Measurements from ENCODE around the gene CNIH2. TPM values are rescaled to one million over a fixed set of nuclear protein-coding genes. Genes with fewer than 3 reads are reported as not detected.

CNIH2 gene
- total and polyA plus RNA-seq, 2 experiments from 2014 or later, result 2.1 to 8.9 TPM

GRCh38 chr11:66285250-66285947, 7.4 kb downstream of the CNIH2 start:
- H3K36me3 ChIP-seq, result no peaks in the 10 kb centered on the region
- H3K27ac ChIP-seq, result no peak overlapping the region
- DNase-seq (ENCODE audit: low read depth in 1 of 2, low spot score in 1 of 2), result no peak
- H3K4me1 ChIP-seq (ENCODE audit: low read depth), result peaks cover 4% of the 10 kb centered on the region
- no peak overlapping the region for H3K4me3 ChIP-seq
- TF ChIP-seq CTCF (IDR thresholded peaks at IDR 0.05; ENCODE audit: low read depth, low read length), result no peak
- no peaks in the 10 kb centered on the region for H3K9me3 ChIP-seq (ENCODE audit: low read depth)
- H3K27me3 ChIP-seq, result no peaks in the 10 kb centered on the region

- no peak for TF ChIP-seq CTCF (IDR thresholded peaks at IDR 0.05; ENCODE audit: low read depth, low read length)
- Histone ChIP-seq H3K4me1 (ENCODE audit: low read depth) (peaks cover 4% of the 10 kb centered on the region), H3K9me3 (ENCODE audit: low read depth) (no peaks in the 10 kb centered on the region), H3K27me3 (peaks cover 12% of the 10 kb centered on the region), H3K36me3 (no peaks in the 10 kb centered on the region), H3K4me3 (no peak overlapping the region), H3K27ac (no peak overlapping the region)
- DNase-seq (ENCODE audit: low read depth in 1 of 2, low spot score in 1 of 2), result no peak
Observed at GRCh38 chr11:66286699-66287098, 8.7 kb downstream of the CNIH2 start.

GRCh38 chr11:66287211-66287888, 9.4 kb downstream of the CNIH2 start:
- no peak for DNase-seq (ENCODE audit: low read depth in 1 of 2, low spot score in 1 of 2)
- no peaks in the 10 kb centered on the region for H3K9me3 ChIP-seq (ENCODE audit: low read depth)
- H3K4me3 ChIP-seq, result no peak overlapping the region
- H3K4me1 ChIP-seq (ENCODE audit: low read depth), result peaks cover 4% of the 10 kb centered on the region
- peaks cover 19% of the 10 kb centered on the region for H3K27me3 ChIP-seq
- H3K27ac ChIP-seq, result no peak overlapping the region
- no peaks in the 10 kb centered on the region for H3K36me3 ChIP-seq
- TF ChIP-seq CTCF (IDR thresholded peaks at IDR 0.05; ENCODE audit: low read depth, low read length), result no peak

GRCh38 chr11:66287889-66288670, 10.1 kb downstream of the CNIH2 start:
- Histone ChIP-seq H3K4me3 (peak overlapping the region; percentile 93), H3K27ac (peak overlapping the region; percentile 92), H3K9me3 (ENCODE audit: low read depth) (no peaks in the 10 kb centered on the region), H3K27me3 (peaks cover 26% of the 10 kb centered on the region), H3K4me1 (ENCODE audit: low read depth) (peaks cover 4% of the 10 kb centered on the region), H3K36me3 (no peaks in the 10 kb centered on the region)
- no peak for TF ChIP-seq CTCF (IDR thresholded peaks at IDR 0.05; ENCODE audit: low read depth, low read length)
- no peak for DNase-seq (ENCODE audit: low read depth in 1 of 2, low spot score in 1 of 2)

GRCh38 chr11:66288671-66289547, 10.9 kb downstream of the CNIH2 start, which contains the start of gene YIF1A:
Gene YIF1A (minus strand): TSS chr11:66289143. CDS start chr11:66288985, 158 bp downstream.
- H3K4me1 ChIP-seq (ENCODE audit: low read depth), result peaks cover 4% of the 10 kb centered on the region
- H3K36me3 ChIP-seq, result no peaks in the 10 kb centered on the region
- H3K9me3 ChIP-seq (ENCODE audit: low read depth), result no peaks in the 10 kb centered on the region
- TF ChIP-seq CTCF (IDR thresholded peaks at IDR 0.05; ENCODE audit: low read depth, low read length), result no peak
- peak within 1 kb of the TSS; percentile 92 for H3K27ac ChIP-seq
- DNase-seq (ENCODE audit: low read depth in 1 of 2, low spot score in 1 of 2), result peak; percentile 99 to 100
- peak within 1 kb of the TSS; percentile 93 for H3K4me3 ChIP-seq
- peaks cover 34% of the 10 kb centered on the region for H3K27me3 ChIP-seq
